Myocyte (in vitro differentiated cells): Measurements from ENCODE around the gene F5. TPM values are rescaled to one million over a fixed set of nuclear protein-coding genes. Genes with fewer than 3 reads are reported as not detected.
"Not testable (repeated sequence)": the region's sequence is repeated elsewhere in the genome, so short reads cannot be mapped to it uniquely, and the experiment has no call there.

Source experiments
- DNase-seq: peaks from one replicate; pipeline ENCODE4 v3.0.0-alpha.2; 2012; ENCODE audit warnings: low read depth
- total RNA-seq: library from RNA; depleted of rRNA; stranded (reverse); fragments of >200 nt; gene quantifications from 2 replicates; pipeline ENCODE4 v1.2.3, GENCODE V29; 2014

Gene F5
- total RNA-seq, 1 donor from 2014 or later: not detected

DNA sequence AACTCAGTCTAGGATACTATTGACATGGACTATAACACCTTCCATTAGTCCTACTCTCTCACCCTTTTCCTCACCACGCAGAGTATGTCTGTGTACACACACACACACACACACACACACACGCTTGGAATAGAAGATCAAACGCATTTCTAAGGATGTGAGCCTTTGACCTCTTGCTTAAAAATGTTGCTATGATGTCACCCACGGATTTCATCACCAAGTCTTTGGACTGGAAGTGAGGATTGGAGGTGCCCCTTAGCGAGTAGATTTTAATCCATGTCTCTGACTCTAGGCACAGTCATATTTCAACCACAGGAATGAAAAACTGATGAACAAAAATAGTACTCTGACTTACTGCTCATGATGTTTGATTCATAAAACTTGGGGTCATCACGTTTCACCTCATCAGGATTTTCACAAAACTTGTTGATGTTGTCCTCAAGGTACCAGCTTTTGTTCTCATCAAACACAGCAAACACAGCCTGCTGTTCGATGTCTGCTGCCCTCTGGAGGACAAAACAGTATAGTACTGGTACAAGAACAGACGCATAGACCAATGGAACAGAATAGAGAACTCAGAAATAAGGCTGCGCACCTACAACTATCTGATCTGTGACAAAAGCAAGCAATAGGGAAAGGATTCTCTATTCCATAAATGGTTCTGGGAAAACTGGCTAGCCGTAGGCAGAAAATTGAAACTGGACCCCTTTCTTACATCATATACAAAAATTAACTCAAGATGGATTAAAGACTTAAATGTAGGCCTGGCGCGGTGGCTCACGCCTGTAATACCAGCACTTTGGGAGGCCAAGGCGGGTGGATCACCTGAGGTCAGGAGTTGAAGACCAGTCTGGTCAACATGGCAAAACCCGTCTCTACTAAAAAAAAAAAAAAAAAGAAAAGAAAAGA is 39.9 kb downstream of the F5 start:
- DNase-seq: peak; percentile 82

DNA sequence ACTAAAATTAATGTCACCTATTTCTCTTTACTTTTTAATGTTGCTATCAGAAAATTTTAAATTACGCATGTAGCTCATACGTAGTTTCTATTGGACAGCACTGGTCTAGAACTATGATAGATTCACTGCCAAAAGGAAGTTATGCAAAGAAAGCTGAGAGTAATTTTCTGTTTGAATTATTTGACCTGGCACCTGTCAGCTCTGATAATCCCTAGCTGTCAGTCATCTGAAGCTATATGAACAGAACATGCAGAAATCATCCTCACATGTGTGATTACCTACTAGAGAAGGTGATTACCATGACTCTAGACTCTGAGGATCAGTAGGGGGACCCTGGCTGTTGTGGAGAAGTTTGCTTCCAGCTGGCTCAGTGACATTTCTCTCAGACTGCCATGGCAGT is 40.8 kb downstream of the F5 start:
- no peak for DNase-seq

DNA sequence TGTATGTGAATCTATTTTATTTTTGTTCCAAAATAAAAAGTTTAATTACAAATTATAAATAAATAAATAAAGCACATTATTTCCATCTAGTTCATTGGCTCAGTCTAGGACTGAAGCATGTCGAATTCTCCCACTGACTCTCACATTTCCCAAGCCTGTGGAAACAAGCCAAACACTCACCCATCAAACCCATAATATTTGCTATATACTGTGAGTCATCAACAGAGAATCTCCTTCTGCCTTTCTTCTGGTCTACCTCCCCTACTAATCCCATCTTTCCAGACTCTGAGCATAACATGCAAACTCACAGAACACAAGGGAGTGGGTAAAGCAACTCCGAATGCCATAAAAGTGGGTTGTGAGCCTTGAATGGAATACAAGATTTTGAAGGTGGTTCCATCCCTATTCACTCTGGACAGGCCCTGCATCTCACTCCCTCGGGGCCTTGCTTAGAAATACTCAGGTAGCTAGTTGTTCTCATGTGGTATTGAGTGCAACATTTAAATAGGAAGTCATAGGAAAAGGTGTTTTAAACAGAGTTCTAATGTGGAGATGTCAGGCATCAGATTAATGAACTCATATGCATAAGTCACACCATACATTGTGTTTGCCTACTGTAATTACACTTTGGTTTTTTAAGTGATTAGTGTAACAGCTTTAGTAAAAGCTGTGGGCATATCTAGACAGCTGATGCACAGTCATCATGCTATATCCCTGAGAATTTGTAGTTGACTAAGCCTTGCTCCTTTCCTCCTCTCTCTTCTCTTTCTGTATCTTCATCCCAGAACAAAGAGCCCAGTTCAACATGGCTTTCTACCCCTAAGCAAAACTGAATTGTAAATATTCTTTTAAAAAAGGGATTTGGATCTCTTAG is 47.0 kb downstream of the F5 start:
- DNase-seq: peak; percentile 65

DNA sequence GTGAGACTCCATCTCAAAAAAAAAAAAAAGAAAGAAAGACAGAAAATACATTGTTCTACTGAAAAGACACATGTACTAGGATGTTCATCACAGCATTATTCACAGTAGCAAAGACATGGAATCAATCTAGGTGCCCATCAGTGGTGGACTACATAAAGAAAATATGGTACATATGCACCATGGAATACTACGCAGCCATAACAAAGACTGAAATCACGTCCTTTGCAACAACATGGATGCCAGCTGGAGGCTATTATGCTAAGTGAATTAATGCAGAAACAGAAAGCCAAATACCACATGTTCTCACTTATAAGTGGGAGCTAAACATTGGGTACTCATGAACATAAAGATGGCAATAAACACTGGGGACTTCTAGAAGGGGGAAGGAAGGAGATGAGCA is 51.6 kb downstream of the F5 start:
- DNase-seq: no peak

DNA sequence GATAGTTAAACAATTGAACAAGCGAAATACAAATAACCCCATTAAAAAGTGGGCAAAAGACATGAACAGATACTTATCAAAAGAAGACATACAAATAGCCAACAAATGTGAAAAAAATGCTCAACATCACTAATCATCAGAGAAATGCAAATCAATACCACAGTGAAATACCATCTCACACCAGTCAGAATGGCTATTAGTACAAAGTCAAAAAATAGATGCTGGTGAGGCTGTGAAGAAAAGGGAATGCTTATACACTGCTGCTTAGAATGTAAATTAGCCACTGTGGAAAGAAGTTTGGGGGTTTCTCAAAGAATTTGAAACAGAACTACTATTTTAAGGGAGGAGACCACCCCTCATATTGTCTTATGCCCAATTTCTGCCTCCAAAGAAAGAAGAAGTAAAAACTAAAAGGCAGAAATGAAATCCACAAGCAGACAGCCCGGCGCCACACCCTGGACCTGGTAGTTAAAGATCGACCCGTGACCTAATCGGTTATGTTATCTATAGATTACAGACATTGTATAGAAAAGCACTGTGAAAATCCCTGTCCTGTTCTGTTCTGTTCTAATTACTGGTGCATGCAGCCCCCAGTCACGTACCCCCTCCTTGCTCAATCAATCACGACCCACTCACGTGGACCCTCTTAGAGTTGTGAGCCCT is 52.6 kb downstream of the F5 start:
- DNase-seq: not testable (repeated sequence)

DNA sequence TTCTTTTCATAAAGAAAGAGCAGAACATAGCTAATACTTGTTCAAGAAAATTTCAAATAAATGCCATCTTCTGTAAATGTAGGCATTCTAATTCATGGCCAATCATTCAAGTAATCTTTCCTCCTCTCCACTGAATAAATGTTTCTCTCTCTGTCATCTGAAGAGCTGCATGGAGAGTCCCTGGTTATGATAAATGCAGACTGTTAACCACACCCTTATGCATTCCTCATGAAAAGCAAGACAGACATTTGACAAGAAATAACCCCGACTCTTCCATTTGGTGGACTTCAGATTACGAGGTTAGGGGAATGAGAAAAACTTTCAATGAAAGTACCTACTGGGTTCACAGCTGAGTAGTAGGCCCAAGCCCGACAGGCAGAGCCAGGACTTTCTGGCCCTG is 55.8 kb downstream of the F5 start:
- DNase-seq: no peak

DNA sequence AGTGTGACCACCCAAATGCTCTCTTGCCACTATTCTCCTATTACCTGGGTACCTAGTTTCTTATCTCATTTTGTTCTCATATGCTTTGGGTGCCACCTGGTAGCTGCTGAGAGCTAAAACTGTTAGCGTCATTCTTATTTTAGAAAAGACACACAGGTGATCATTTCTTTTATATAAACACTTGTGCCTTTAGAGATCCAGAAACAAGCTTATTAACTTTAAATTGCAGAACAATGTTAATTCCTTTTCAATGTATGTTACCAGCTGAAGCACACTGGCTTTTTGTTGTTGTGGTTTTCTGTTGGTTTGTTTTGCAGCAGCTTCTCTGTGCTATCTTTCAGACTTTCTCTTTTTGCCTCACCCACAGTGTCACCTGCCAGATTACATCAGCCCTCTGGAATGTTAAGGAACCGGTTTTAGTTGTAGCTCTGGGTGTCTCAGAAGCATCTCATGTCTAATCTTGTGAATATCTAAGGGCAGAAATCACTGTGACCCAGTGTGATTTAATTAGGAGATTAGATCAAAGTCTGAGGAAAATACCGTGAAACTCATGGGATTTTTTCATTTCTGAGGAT is 57.1 kb downstream of the F5 start:
- DNase-seq: peak; percentile 68

DNA sequence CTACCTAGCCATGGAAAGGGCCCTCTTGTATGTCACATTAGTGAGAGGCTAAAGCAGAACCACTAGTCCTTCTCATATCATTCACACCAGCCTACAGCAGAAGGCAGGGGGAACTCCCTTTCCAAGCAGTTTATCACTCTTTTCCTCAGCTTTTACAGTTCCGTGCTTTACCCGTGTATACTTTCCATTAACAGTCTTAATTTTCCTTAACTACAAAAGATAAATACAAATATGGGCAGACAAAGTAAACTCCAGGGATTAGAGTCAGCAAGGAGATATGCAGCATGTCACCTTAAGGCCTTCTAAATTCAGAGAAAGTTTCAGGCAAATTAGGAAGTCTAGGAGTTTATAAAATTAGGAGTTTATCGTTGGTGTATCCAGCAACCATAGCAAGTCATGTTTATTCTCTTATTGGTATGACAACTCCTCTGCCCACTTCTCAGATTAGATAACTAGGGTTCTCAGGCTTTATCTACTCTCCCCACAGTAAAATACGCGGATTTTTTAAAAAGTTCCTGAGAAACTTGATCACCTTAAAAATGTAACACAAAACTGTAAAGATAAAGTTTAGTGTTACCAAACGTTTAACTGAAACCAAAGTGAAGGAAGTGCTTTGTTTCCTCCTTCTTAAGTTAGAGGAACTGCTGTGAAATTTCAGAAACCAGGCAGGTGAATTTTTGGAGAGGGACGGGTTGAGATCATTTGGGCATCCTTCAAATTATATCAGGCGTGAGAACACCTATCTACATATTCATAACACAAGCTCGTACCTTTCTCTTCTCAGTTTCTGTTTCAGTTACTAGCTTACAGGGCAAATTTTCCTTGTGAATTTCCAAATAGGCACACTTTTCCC is 57.8 kb downstream of the F5 start:
- no peak for DNase-seq

DNA sequence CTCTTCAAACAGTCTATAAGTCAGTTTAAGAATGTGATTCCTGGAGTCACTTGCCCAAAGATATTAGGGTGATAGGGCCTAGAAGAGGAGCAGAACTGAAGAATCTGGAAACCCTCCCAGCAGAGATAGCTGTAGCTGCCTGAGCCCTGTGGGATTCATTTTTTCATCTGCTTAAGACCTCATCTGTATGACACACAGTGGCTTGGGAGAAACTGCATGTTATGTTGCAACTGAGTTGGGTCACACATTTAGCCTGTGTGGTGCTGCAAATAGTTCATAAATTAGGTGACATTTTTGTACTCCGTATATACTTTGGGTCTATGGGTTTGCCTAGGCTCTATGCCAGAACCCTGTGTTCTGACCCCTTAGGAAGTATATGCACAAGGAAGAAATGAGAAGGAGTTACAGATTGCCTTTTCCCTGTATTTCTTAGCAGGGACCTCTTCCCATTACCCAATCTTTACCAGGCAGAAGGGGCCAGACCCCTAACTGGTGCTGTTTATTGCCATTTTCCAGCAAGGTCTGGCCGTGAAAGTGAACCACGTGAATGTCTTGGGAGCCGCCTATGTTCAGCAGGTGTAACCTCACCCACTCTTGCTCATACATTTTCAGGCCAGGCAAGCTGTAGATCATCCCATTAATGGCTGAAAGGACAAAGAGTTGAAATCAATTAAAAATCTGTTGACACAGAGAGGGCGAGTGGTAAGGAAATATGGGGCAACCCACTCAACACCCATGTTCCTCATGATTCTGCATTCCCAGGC is 58.6 kb downstream of the F5 start:
- no peak for DNase-seq

DNA sequence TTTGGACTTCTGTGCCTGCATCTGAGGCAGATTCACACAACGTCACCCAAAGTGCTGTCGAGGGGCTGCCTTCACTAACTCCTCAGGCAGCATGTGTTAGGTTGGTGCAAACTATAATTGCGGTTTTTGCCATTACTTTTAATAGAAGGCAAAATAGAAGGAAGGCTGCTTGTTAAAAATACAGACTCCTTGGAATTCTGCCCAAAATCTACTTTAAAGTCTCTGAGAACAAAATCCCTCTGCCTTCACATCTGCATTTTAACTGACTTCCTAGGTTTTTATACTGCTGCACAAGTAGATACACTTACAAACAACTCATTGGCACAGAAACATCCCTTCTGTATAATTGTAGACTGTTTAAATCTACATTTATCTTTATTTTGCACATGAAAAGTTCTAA is 59.3 kb downstream of the F5 start:
- DNase-seq: no peak

DNA sequence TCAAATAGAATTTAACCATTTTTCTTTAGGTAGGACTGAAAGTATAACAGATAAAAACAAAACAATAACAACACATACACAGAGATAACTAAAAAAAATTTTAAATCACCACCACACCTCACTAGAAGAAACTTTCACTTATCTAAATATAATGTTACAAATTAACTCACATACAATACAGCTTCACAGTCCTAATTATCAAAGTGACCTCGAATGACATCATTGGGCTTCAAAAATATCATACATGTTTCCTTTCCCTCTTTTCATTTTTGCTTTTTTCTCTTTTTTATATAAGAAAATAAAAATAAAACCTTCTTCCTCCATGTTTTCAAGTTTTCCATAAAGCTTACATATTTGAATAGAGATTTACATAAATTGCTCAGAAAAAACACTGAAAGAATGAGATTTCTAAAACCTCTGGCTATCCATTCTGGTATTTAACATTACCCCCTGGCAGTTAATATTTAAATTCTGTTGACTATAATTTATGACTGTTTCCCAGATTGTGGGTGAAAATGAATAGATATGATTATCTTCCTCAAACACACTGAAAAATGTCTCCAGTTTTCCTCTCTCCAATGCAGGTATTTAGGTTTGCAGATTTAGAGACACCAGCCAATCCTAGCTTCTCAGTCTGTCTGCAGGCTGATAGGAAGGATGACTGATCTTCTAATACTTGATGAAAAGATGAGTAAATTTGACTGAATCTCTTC is 60.0 kb downstream of the F5 start:
- no peak for DNase-seq

DNA sequence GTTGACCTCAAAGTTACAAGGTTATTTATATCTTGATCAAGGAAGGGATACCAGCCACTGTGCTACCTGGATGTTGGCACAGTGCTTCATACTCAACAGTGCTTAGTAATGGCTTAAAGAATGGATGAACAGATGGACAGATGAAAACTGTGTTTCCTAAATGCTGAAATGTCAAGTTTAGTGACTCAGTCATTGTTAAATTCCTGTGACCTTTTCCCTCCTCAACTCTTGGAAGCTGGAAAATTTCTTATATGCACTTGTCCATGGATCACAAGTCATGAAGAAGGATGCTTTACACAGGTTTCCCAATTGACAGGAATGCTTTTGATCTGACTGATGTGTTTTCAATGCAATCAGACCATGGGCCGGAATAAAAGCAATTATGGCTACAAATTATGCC is 60.9 kb downstream of the F5 start:
- no peak for DNase-seq

DNA sequence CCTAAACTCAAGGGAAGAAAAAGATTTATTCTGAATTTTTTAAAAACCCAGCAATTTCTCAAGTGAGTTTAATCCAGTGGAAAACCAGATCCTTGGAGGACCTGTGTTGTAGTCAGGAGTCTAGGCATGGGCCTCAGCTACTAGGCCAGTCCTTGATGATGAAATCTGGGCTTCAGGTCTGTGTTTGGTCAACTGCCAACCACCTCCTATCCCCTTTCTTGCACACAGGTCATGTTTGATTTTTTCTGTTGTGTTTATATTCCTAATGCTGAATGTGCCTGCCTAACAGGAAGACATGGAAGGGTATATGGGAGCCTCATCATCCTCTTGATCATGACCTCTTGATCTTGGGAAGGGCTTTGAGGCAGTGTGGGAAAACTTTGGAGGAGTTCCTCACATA is 62.4 kb downstream of the F5 start:
- no peak for DNase-seq

DNA sequence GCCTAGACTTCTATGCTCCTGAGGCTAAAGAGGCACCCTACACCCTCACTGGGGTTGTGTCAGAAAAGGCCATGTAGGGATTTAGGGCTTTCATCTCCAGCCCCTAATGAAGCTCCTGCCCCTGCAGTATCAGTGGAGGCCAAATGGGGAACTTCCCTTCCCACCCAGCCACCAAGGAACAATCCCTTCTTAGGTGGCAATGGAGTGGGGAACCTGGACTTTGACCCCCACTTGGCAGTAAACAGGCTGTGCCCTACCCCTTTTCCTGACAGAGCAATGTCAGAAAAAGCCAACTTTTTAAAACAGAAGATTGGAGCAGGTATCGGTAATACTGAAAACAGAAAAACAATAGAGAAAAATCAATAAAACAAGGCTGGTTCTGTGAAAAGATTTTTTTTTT is 65.1 kb downstream of the F5 start:
- no peak for DNase-seq

DNA sequence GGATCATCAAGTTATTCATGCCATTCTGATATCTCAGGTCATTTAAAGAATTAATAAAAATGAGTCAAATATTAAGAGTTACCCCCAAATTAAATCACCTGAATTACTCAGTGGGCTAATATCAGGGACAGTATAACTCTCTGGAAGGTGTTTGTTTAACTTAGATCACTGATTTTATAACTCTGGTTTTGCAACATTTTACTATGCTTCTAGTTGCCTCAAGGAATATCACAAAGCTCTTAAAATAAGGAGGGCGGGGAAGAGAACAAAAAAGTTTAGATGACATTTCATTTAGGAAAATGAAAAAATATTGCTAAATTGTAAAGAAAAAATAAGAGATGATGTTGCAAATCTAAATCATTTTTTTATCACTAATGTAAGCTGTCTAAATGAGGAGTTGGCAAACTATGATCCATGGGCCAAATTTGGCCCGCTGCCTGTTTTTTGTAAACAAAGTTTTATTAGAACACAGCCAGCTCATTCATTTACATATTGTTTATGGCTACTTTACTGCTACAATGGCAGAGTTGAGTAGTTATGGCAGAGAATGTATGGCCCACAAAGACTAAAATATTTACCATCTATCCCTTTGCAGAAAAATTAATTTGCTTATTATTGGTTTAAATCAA is 68.6 kb downstream of the F5 start:
- no peak for DNase-seq

DNA sequence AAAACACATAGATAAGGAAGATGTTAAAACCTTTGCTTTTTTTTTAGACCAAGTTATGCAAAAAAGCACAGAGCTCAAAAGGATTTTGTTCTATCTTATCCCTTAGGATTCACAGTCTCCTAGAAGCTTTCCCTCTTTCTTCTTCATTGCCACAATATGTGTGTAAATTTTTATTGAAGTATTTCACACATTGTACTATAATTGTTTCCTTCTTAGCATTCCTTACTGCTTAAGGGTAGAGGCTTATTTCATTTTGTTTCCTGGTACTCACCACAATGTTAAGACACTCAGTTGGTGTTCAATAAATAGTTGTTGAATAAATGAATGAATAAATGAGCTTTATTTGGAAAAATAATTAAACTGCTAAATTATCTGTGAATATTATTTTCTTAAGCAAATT is 70.6 kb downstream of the F5 start:
- DNase-seq: no peak

DNA sequence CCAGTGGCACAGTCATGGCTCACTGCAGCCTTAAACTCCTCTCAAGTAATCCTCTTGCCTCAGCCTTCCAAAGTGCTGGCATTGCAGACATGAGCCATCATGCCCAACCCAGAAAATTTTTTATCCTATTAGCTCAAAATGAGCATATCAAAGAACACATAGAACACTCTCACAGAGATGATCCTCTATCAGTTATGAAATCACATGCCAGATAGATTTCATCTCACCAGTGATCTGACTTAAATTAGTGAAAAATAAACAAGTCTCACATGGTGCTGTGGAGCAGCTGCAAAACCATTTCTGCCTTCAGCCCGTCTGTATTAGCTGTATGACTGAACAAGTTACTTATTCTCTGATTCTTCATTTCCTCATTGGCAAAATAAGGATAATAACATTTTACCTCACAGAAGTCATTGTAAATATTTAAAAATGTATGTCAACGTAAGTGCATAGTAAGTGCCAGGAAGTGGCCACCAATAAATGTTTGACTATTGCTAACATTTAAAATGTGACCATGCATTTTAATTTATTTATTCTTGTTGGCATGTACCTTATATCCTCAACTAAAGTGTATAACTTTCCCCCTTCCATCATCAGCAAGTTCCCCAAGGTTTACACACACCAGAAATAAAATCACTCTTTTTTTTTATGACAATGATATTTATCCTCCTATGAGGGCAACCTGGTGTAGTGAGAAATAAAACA is 71.6 kb downstream of the F5 start:
- peak; percentile 34 for DNase-seq

DNA sequence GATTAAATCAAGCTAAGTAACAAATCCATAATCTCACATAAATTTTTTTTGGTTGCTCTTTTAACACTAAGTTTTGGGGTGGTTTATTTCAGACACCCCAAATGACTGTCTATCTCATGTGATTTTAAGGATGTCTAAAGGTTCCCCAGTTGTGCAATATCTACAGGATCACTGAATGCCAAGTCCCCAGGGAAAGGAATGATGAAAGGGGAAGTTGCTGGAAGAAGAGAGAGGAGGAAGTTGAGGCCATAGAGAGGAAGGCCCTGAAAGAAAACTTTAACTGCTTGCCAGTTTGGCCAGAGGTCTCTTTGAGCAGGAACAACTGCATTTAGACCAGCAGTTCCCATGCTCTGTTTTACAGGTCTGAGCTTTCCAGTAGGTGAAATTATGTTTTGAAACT is 73.1 kb downstream of the F5 start:
- DNase-seq: no peak
